Activated CD4-positive, alpha-beta T cell treated with anti-CD3 and anti-CD28 coated beads, Interleukin-2, Interleukin-4, amounts not matched to agents 100 ng/mL and 50 ng/mL, durations not matched to agents 16 hours and 8 hours (primary cell): Measurements from ENCODE around the gene FAM200C.

Experiments
- DNase-seq: peaks from one replicate; pipeline ENCODE4 v3.0.0-alpha.2; 2020; ENCODE audit warnings: low spot score

The FAM200C gene

DNA sequence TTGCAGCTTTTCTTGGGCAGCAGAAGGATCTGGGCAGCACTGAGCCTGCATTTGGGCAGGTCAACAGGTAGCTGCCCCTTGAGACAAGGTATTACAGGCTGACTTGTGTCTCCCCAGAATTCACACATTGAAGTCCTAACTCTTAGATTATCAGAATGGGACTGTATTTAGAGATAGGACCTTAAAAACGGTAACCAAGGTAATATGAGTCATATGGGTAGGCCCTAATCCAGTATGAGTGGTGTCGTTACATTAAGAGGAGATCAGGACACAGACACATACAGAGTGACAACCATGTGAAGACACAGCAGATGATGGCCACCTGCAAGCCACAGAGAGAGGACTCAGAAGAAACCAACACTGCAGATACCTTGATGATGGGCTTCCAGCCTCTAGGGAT is 32.6 kb downstream of the FAM200C start:
- no peak for DNase-seq

- no peak for DNase-seq
These were observed 33.6 kb downstream of the FAM200C start for GRCh38 chr5:160366230-160366629.

DNA sequence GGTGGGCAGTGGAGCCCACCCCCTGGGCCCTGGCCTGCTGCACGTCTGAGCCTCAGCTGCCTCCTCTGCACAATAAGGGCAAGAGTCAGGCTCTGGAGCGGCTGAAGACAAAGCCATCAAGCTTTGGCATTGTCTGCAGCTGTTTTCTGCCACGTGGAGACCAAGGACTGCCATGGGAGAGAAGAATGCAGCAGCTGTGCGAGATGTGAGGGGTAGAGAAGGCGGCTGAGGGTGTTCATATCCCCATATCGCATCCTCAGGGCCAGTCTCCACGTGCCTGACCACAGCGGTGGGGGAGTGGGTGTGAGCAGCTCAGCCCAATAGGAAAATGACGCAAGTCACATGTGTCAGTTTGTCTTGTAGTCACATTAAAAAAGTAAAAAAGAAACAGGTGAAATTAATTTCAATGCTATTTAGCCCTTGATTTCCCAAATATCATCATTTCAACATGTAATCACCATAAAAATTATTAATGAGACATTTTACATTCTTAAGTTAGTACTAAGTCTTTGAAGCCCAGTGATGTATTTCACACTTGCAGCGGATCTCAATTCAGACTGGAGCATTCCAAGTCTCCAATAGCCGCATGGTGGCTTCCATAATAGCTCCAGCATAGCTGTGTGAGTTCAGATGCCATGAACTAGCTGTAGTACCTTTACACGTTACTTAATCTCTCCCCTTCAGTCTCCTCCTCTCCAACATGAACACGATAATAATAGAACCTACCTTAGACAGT is 36.0 kb downstream of the FAM200C start:
- DNase-seq = no peak

- no peak for DNase-seq
These were observed 36.6 kb downstream of the FAM200C start for GRCh38 chr5:160363211-160363610.

DNA sequence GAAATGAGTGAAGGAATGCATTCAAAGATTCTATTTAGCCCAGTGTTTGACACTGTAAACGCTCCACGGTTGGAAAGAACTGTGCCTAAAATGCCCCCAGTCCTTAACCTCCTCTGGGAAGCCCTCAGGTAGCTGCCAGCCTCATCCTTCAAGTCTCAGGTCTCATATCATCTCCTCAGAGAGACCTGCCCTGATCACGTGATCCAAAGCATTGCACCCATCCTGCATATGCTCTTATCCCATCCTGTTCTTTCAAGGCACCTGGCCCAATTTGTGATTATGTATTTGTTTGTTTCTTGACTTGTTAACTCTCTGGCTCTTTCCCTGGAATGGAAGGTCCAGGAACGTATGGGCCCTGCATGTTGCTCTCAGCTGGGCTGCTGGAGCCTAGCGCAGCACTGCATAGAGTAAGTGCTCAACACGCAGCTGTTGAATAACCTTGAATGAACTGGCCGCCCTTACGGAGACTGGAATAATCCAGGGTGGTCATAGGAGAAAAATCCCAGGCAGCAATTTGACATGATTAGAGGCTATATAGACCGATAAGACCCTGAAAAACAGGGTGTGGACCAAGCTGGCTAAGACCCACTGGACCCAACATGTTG is 38.1 kb downstream of the FAM200C start:
- no peak for DNase-seq

GRCh38 chr5:160360310-160360709 is 39.5 kb downstream of the FAM200C start:
- no peak for DNase-seq

DNA sequence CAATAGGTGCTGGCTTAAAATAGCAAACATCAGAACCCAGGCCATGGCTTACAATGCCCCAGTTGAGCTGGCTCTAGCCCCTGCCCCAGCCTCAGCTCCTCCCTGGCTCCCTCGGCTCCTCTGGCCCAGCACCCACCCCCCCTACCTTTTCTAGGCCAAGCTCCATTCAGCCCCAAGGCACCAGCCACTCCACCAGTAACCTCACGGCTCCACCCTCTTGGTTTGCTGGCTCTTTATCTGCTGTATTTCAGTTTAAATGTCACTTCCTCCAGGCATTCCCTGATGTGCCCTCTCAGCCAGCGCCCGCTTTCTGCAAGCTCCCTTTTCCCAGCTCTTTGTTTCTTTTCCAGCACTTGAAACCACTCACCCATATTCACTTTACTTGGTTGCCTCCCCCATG is 40.0 kb downstream of the FAM200C start:
- no peak for DNase-seq

DNA sequence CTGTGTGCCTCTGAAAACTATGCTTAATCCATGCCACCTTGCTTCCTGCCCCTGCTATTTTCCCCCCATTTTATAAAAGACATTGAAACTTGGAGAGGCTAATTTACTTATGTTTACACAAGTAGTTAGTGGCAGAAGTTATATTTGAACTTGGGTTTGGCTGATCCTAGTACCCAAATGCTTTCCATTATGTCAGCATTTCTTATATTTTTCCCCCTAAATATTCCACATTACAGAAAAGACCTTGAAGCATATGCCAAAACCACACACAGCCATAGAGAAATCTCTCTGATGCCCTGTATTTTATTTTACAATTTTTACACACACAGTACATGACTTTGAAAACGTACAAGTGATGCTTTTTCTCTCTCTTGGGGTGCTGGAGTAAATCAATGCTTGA is 40.6 kb downstream of the FAM200C start:
- DNase-seq = no peak

GRCh38 chr5:160357861-160358411 is 41.9 kb downstream of the FAM200C start:
- no peak for DNase-seq

DNA sequence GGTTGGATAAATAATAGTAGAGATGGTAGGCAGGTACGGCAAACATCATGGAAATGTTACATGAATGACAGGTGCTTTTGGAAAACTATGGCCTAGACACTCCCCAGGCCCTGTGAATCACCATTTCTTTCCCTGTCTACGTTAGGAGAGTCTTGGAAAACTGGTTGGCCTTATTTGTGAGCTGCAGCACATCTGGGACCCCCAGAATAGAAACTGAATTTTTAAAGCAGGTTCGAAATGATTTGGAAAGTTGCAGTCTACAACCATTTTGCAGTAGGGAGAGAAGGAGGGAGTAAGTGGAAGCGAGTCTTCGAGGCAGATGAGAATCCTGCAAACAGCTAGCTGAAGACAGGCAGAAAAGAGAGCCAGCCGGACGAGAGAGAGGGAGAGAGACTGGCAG is 42.5 kb downstream of the FAM200C start:
- no peak for DNase-seq

DNA sequence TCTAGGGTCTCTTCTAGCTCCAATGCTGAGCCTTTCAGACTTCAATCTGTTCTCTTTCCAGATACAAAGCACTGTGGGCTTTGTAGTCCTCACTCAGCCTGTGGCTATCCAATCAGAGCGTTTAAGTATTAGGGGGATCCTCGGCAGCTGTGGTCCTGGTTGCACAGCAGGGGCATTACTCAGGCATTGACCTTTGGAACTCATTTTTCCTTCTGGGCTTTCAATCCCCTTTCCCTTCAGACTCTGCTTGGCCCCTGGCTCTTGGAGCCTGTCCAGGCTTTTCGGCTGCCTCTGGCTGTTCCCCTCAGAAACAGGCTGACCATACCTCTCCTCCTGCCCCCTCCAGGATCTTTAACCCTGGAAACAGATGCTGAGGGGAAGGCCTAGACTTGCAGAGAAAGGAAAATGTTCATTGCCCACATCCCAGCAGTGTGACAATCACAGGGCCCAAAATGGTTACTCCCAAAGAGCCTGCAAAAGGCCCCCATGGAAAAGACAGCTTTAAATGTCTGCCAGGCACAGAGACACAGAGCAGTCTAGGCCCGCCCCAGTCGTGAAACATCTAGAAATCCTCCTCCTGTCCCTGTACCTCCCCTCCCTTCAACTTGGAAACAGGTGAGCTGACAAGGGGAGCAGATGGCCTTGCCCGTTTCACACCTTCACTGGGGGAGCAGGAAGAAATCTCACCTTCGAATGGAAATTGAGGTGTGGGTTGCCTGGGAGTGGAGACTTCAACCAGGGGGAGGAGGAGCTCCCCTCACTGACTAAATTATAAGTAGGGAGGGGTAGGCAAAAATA is 43.1 kb downstream of the FAM200C start:
- DNase-seq = no peak

DNA sequence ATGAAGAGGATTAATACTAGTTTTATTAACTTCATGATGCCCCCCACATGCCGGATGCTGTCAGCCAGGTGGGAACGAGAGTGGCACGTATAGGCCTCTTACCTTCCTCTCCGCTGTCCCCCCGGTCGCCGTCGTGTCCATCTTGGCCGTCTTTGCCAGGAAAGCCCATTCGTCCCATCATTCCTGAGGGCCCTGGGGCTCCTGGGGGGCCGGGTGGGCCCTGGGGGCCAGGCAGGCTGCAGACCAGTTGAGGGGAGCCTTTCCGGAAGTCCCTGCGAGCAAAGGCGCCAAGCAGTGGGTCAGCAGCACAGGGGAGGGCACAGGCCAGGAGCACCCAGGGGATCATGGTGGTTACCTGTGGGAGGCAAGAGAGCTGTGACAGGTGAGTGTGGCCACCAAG is 45.2 kb downstream of the FAM200C start:
- no peak for DNase-seq

DNA sequence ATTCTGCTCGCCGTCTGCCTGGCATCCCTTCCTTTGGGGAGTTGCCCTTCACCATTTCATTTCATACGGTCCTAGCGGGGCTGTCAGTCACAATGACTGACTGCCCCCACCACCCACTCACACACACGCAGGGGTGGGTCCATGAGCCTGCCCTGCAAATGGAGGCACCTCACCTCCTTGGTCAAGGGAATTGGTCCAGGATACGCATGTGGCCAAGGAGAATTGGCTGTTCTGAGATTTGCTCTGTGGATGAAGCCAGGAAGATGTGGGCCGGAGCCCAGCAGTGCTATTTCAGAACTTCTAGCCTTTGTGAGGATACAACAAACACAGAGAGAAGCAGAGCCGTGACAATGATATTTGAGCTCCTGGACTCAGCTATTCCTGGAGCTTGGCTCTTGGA is 46.5 kb downstream of the FAM200C start:
- no peak for DNase-seq

DNA sequence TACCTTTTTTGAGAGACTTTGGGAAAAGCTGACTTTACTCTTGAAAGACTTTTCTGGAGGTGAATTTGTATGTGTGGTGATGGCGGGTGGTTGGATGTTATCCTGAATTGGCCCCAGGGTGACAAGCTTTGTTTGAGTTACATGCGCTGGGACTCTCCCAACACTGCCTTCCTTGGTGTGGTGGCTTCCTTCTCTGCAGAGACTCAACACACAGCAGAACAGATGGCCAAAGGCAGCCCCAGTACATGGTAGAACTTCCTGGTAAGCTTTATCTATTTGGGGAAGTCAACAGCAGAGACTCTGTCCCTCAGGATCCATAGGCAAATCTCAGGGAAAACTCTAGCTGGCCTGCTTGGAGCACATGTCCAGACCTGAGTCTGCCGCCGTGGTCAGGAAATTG is 47.5 kb downstream of the FAM200C start:
- DNase-seq = no peak

GRCh38 chr5:160349935-160350303 is 49.9 kb downstream of the FAM200C start:
- DNase-seq = no peak

DNA sequence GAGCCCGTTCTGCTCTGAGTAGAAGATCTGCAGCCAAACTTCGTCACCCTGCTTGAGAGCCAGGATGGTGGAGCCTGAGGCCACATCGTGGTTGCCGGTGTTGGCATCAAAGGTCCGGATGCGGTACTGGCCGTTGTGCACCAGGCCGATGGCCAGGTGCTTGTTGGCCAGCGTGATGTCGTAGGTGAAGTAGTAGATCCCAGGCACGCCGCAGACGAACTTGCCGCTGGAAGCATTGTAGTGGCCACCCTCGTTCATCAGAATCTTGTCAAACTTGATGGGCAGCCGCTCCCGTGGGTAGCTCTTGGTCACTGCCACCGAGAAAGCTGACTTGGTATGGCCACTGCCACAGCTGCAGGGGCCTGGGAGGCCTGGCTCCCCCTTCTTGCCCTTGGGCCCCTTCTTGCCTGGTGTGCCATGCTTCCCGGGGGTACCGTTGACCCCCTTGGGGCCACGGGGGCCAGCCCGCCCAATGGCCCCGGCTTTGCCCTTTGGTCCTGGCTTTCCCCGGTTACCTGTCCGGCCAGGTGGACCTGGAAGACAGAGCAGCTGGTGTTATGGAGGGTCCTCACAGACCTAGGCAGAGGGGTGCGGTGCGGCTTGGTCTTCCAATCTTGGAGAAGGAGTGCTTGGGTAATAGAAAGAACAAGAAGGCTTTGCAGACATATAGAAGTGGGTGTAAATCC is 50.5 kb downstream of the FAM200C start:
- DNase-seq = no peak

DNA sequence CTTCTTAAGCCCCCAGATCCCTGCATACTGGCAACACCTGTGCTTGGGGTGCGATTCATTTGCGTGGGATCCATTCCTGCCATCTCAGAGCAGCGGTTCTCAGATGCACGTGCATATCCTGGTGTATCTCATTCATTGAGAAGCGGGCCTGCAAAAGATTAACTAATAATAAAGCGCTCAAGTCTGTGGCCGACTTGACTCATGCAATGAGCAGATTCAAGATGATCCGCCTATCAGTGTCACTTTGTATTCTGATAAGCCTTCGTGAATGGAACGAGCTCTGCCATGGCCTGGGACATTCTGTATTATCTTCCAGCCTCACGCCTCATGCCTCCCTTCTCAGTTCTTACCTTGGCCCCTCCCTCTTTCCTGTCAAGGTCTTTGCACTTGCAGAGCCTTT is 51.8 kb downstream of the FAM200C start:
- no peak for DNase-seq

DNA sequence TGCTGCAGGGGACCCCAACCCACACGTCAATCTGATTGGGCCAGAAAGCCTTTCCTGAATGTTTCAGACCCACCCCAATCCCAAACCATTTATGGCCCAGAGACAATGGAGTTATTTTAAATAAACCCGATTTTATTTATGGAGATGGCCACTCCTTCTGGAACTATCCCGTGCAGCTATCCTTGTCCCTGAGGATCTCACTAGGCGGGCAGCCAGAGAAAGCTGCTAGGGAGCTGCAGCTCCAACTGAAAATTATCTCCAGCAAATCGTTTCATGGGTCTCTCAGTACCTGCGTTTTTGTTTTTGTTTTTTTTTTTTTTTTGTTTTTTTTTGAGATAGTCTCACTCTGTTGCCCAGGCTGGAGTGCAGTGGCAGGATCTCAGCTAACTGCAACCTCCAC is 52.4 kb downstream of the FAM200C start:
- no peak for DNase-seq
